Trophoblast cell (in vitro differentiated cells and primary cell): Measurements from ENCODE around the gene CDC34.
"Not testable (repeated sequence)": the region's sequence is repeated elsewhere in the genome, so short reads cannot be mapped to it uniquely, and the experiment has no call there.

Experiments used
- DNase-seq, 2 donors: peaks; one replicate each; pipeline ENCODE4 v3.0.0-alpha.2; 2016
- H2AFZ ChIP-seq: 2 replicates; pipeline ENCODE4 v1.6.1; 2013; ENCODE audit warnings: low read length, moderate library complexity, mild to moderate bottlenecking; ENCODE audit not compliant: insufficient read depth, poor library complexity
- H2AK5ac ChIP-seq: 2 replicates; pipeline ENCODE4 v1.6.1; 2013; ENCODE audit warnings: mild to moderate bottlenecking, low read length
- H2BK120ac ChIP-seq: 2 replicates; pipeline ENCODE4 v1.6.1; 2013; ENCODE audit warnings: low read length, mild to moderate bottlenecking, moderate library complexity; ENCODE audit not compliant: insufficient read depth, poor library complexity
- H2BK12ac ChIP-seq: 2 replicates; pipeline ENCODE4 v1.6.1; 2013; ENCODE audit warnings: mild to moderate bottlenecking, low read length, moderate library complexity
- H2BK5ac ChIP-seq: 2 replicates; pipeline ENCODE4 v1.6.1; 2013; ENCODE audit warnings: low read length, low read depth, moderate library complexity, mild to moderate bottlenecking; ENCODE audit not compliant: poor library complexity
- H3K14ac ChIP-seq: 2 replicates; pipeline ENCODE4 v1.6.1; 2013; ENCODE audit warnings: mild to moderate bottlenecking, low read length
- H3K18ac ChIP-seq: 2 replicates; pipeline ENCODE4 v1.6.1; 2013; ENCODE audit warnings: mild to moderate bottlenecking, low read length
- H3K23ac ChIP-seq: 2 replicates; pipeline ENCODE4 v1.6.1; 2013; ENCODE audit warnings: low read length
- H3K27ac ChIP-seq: 2 replicates; pipeline ENCODE4 v1.5.1; 2013; ENCODE audit warnings: low read depth, mild to moderate bottlenecking, inconsistent platforms, low read length, moderate library complexity
- H3K27me3 ChIP-seq: 2 replicates; pipeline ENCODE4 v1.6.1; 2013; ENCODE audit warnings: inconsistent platforms, mild to moderate bottlenecking, low read length, moderate library complexity; ENCODE audit not compliant: insufficient read depth
- H3K36me3 ChIP-seq, 2 experiments: 1 replicate in 1 of 2; 2 replicates in 1 of 2; pipeline ENCODE4 v1.6.1; 2013; ENCODE audit warnings: low read length in 2 of 2, mild to moderate bottlenecking in 2 of 2, moderate library complexity in 1 of 2; ENCODE audit not compliant: insufficient read depth in 2 of 2, control insufficient read depth in 1 of 2
- H3K4ac ChIP-seq: 2 replicates; pipeline ENCODE4 v1.6.1; 2013; ENCODE audit warnings: low read depth, mild to moderate bottlenecking, low read length, moderate library complexity
- H3K4me1 ChIP-seq, 2 experiments: 1 replicate in 1 of 2; 2 replicates in 1 of 2; pipeline ENCODE4 v1.6.1; 2013; ENCODE audit warnings: low read length in 2 of 2, mild to moderate bottlenecking in 2 of 2, moderate library complexity in 1 of 2; ENCODE audit not compliant: insufficient read depth in 2 of 2, control insufficient read depth in 1 of 2
- H3K4me2 ChIP-seq: 2 replicates; pipeline ENCODE4 v1.6.1; 2013; ENCODE audit warnings: inconsistent platforms, mild to moderate bottlenecking, low read length, moderate library complexity
- H3K4me3 ChIP-seq: 2 replicates; pipeline ENCODE4 v1.5.1; 2013; ENCODE audit warnings: mild to moderate bottlenecking, low read depth, low read length, inconsistent platforms
- H3K79me1 ChIP-seq: one replicate; pipeline ENCODE4 v1.6.1; 2013; ENCODE audit warnings: low read length
- H3K79me2 ChIP-seq: 2 replicates; pipeline ENCODE4 v1.6.1; 2013; ENCODE audit warnings: low read length, mild to moderate bottlenecking; ENCODE audit not compliant: control insufficient read depth, insufficient read depth, poor library complexity
- H3K9ac ChIP-seq: 2 replicates; pipeline ENCODE4 v1.6.1; 2013; ENCODE audit warnings: mild to moderate bottlenecking, low read length
- H3K9me3 ChIP-seq: 2 replicates; pipeline ENCODE4 v1.6.1; 2013; ENCODE audit warnings: low read depth, mild to moderate bottlenecking, control low read depth, inconsistent platforms, low read length; ENCODE audit not compliant: insufficient read depth
- H4K12ac ChIP-seq: 2 replicates; pipeline ENCODE4 v1.6.1; 2013; ENCODE audit warnings: low read depth, mild to moderate bottlenecking, low read length, moderate library complexity
- H4K8ac ChIP-seq: 2 replicates; pipeline ENCODE4 v1.6.1; 2013; ENCODE audit warnings: low read depth, mild to moderate bottlenecking, low read length, moderate library complexity
- H4K91ac ChIP-seq: one replicate; pipeline ENCODE4 v1.6.1; 2013; ENCODE audit warnings: low read depth, mild to moderate bottlenecking, low read length, moderate library complexity
- WGBS: extraction: QIAGEN DNeasy Blood & Tissue Kit; methylation state at CpG from one replicate; pipeline ENCODE4 v1.1.7; 2013; ENCODE audit warnings: missing lambda C conversion rate; ENCODE audit not compliant: insufficient read length, insufficient coverage; ENCODE audit errors: extremely low coverage; 5-methylcytosine and 5-hydroxymethylcytosine counted together

CDC34 gene

DNA sequence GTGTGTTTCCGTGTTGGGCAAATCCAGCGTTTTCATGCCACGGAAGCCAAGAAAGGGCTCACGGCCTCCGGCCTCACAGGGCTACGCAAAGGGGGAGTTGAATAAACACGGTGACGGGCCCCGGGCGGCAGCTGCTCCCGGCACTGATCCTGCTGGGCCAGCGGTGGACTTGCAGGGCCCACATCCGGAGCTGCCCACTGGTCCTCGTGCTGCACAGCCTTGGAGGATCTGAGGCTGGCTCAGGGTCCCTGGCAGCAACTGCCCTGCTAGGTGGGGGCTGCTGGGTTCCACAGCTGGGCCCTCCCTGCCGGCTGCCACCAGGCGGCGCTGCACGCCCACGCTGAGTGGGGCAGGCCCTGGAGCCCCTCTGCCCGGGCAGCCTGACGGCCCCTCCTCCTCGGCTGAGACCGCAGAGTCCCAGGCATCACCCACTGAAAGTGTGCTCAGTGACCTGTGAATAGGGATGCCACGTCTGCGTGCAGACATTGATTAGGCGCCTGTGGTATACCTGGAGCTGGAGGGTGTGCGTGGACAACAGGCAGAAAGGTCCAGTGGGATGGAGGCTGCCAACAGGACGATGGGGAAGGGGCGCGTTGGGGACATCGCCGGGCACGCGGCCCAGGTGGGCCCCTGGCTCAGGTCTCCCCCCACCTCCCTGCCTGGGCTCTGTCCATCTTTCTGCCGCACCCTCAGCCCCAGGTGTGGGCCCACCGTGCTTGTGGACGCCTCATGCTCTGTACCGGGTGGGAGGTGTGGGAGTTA, 52.9 kb downstream of the CDC34 start:
- Histone ChIP-seq H3K79me2 (no peaks in the 10 kb centered on the region), H4K91ac (no peak overlapping the region), H2BK5ac (no peak overlapping the region), H3K18ac (no peak overlapping the region), H3K4me3 (no peak overlapping the region), H3K36me3 (peaks cover 37 to 41% of the 10 kb centered on the region in 2 experiments), H2BK12ac (no peak overlapping the region), H2AFZ (no peak overlapping the region), H3K27ac (no peak overlapping the region), H3K4me2 (no peak overlapping the region), H4K12ac (no peak overlapping the region), H2AK5ac (no peak overlapping the region), H3K79me1 (no peaks in the 10 kb centered on the region), H4K8ac (no peak overlapping the region), H3K9me3 (peaks cover 7% of the 10 kb centered on the region), H3K27me3 (peaks cover 14% of the 10 kb centered on the region), H2BK120ac (no peak overlapping the region), H3K4ac (no peak overlapping the region), H3K23ac (no peak overlapping the region), H3K9ac (no peak overlapping the region), H3K14ac (no peak overlapping the region), H3K4me1 (peaks cover 0 to 2% of the 10 kb centered on the region in 2 experiments)
- DNase-seq: peak; percentile 25 to 55
- no CpG with 5 or more reads among the region's 38 CpGs for WGBS

DNA sequence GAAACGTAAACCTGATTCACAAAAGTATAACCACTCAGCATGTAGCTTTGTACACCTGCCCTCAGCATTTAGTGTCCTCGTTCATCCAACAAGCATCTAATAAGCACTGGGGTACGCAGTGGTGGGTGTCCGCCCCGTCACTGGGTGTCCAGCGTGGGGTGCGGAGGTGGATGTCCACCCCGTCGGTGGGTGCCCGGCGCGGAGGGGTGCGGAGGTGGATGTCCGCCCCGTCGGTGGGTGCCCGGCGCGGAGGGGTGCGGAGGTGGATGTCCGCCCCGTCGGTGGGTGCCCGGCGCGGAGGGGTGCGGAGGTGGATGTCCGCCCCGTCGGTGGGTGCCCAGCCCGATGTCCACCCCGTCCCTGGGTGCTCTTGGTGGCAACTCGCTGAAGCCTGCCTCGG, 53.6 kb downstream of the CDC34 start:
- H4K12ac ChIP-seq, H3K23ac ChIP-seq, H3K4me3 ChIP-seq, H3K9ac ChIP-seq, H4K91ac ChIP-seq, H3K79me1 ChIP-seq, H2BK120ac ChIP-seq, H3K27ac ChIP-seq, H3K18ac ChIP-seq, H2AFZ ChIP-seq, H3K4ac ChIP-seq, H4K8ac ChIP-seq, H3K14ac ChIP-seq, H3K4me2 ChIP-seq, H3K4me1 ChIP-seq, H2BK12ac ChIP-seq, H2AK5ac ChIP-seq, DNase-seq, H2BK5ac ChIP-seq, H3K9me3 ChIP-seq, H3K79me2 ChIP-seq: not testable (repeated sequence)
- no CpG with 5 or more reads among the region's 34 CpGs for WGBS
- Histone ChIP-seq H3K36me3 (peaks cover 30 to 33% of the 10 kb centered on the region in 2 experiments), H3K27me3 (peaks cover 16% of the 10 kb centered on the region)

DNA sequence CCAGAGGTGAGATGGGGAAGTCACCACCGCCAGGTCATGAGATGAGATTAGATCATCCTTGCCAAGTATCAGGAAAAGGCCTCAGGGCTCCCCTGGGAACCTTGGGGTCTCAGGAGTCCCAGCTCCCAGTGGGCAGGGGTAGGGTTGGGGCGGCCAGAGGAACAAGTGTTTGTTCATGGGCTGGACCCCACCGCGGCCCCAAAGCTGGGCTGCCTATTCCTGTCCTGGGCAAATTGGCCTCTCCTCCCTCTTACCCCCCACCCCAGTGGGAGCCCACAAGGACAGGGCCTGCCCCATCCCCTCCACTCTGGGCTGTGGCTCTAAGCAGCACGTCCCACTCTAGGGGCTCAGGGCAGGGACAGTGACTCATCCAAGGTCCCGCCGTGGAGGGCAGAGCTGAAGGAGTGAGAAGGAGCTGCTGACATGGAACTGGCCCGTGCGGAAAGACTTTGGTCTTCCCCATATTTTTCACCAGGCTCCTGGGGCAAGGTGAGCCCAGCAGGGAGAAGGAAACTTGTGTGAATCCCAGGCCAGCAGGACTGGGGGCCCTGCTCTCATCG, 54.1 kb downstream of the CDC34 start:
- Histone ChIP-seq H3K36me3 (peaks cover 25 to 29% of the 10 kb centered on the region in 2 experiments), H4K91ac (no peak overlapping the region), H3K79me1 (no peaks in the 10 kb centered on the region), H3K79me2 (no peaks in the 10 kb centered on the region), H3K4ac (no peak overlapping the region), H3K4me1 (peaks cover 0 to 2% of the 10 kb centered on the region in 2 experiments), H2BK12ac (no peak overlapping the region), H3K23ac (no peak overlapping the region), H2AK5ac (no peak overlapping the region), H3K4me2 (no peak overlapping the region), H3K27ac (no peak overlapping the region), H4K8ac (no peak overlapping the region), H3K18ac (no peak overlapping the region), H2BK120ac (no peak overlapping the region), H2BK5ac (no peak overlapping the region), H2AFZ (no peak overlapping the region), H3K9ac (no peak overlapping the region), H4K12ac (no peak overlapping the region), H3K4me3 (no peak overlapping the region), H3K27me3 (peaks cover 21% of the 10 kb centered on the region), H3K14ac (no peak overlapping the region), H3K9me3 (peaks cover 7% of the 10 kb centered on the region)
- no CpG with 5 or more reads among the region's 10 CpGs for WGBS
- DNase-seq: no peak

DNA sequence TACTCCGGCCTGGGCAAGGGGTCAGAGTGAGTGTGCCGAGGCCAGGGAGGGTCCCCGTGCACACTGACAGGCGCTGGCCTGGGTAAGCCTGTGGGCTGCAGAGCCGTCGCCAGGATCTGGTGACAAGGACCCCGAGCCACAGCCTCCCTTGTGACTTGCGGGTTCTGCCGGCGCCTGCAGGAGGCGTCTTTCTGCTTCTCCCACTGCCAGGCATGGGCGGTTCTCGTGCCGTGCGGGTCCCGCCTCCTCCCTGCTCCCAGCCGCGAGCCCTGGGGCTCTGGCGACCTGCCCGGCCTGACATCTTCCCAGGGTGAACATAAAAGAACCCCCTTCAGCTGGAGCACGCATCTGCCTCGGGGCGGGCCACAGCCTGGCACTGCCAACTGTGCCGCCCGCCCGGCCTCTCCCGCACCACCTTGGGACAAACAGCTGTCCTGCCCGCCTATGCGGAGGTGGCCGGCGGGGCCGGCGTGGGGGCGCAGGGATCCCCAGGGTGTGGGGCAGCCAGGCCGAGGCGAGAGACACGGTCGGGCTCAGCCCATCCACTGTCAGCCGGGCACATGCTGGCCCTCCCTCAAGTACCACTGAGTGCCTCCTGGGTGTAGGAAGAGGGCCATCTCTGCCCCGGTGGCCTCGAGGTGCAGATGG, 56.7 kb downstream of the CDC34 start:
- Histone ChIP-seq H2AFZ (no peak overlapping the region), H3K4me1 (peaks cover 0 to 2% of the 10 kb centered on the region in 2 experiments), H3K4me2 (no peak overlapping the region), H3K9me3 (peaks cover 12% of the 10 kb centered on the region), H2AK5ac (no peak overlapping the region), H3K14ac (no peak overlapping the region), H4K91ac (no peak overlapping the region), H4K12ac (no peak overlapping the region), H3K79me1 (no peaks in the 10 kb centered on the region), H3K23ac (no peak overlapping the region), H3K27me3 (peaks cover 29% of the 10 kb centered on the region), H3K4me3 (no peak overlapping the region), H2BK12ac (no peak overlapping the region), H3K4ac (no peak overlapping the region), H4K8ac (no peak overlapping the region), H2BK5ac (no peak overlapping the region), H3K9ac (no peak overlapping the region), H3K79me2 (no peaks in the 10 kb centered on the region), H3K27ac (no peak overlapping the region), H3K36me3 (peaks cover 6 to 7% of the 10 kb centered on the region in 2 experiments), H2BK120ac (no peak overlapping the region), H3K18ac (no peak overlapping the region)
- WGBS: no CpG with 5 or more reads among the region's 41 CpGs
- peak; percentile 59 to 76 for DNase-seq
